GM10266 (cell line): ENCODE data around the gene ANGPTL5.

ENCODE experiments used
- DNase-seq: peaks from one replicate; pipeline ENCODE4 v3.0.0; 2012; ENCODE audit errors: extremely low spot score
- CTCF ChIP-seq: IDR thresholded peaks from 2 replicates; pipeline ENCODE4 v1.5.1; 2012; ENCODE audit warnings: mild to moderate bottlenecking, low read depth; ENCODE audit not compliant: control insufficient read depth, insufficient read depth; ENCODE audit errors: missing control alignments

The ANGPTL5 gene

GRCh38 chr11:101914738-101915426 is 1.4 kb downstream of the ANGPTL5 start, which contains the start of gene CEP126:
CEP126 (plus strand) TSS chr11:101915010; CDS start chr11:101915285, 275 bp downstream.
- TF ChIP-seq CTCF = peak; percentile 24
- DNase-seq = peak; percentile 83

DNA sequence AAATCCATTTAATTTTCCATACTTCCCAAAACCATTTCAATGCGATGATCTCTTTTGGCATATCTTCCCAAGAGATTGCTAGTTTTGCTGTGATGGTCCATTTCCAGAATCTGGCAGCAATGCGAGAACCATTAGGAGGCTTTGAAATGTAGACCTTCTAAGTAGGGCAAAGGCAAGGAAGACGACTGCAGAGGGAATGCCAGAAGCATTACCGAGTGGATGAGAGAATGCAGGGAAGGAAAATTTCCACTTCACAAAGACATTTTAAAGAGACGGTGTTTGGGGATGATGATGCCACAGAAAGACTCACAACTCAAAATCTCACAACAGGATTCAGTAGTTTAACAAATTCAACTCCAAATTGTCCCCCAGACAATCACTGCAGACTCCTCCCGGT is 2.0 kb downstream of the ANGPTL5 start:
- no peak for TF ChIP-seq CTCF
- DNase-seq = no peak

- TF ChIP-seq CTCF = no peak
- no peak for DNase-seq
Measured at GRCh38 chr11:101913656-101914055, 2.7 kb downstream of the ANGPTL5 start.

DNA sequence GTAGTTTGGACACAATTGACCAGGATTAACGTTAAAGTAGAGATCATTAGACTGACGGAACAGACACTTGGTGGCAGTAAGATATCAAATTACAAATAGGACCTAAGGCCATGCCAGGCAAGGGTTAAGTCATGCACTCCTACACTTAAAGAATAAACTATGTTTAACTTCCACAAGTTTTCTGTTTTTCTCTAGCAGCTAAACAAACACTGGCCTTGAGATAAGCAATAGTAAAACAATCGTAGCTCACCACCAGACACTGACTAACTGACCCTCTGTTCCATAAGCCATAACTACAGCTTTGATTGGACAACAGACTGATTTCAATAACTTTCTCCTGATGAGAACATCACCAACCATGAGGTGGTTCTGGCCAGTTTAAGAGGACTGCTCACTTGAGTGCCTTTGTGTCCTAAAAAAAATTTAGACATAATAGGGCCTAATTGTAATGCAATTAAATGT is 3.5 kb downstream of the ANGPTL5 start:
- DNase-seq = no peak
- TF ChIP-seq CTCF = no peak

DNA sequence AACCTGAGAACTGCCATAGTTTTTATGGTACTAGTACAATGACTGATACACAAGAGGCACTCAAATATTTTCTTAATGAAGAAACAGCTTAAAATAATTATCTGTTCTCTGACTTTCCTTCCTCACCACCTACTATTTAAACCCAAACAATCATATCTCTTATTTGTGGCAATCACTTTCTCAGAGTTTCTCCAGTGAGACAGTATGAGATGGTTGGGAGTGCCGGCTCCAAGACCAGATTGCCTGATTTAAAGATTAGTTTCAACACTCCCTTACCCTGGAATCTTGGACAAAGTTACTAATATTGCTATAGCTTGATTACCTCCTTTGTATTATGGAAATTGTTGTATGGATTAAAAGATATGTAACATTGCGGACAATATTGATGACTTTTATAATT is 7.2 kb downstream of the ANGPTL5 start:
- TF ChIP-seq CTCF = no peak
- no peak for DNase-seq

- TF ChIP-seq CTCF = no peak
- no peak for DNase-seq
Measured at GRCh38 chr11:101907815-101908214, 8.5 kb downstream of the ANGPTL5 start.

- DNase-seq = no peak
- no peak for TF ChIP-seq CTCF
Measured at GRCh38 chr11:101894505-101894904, 21.8 kb downstream of the ANGPTL5 start.
